Stimulated activated CD4-positive, alpha-beta T cell treated with anti-CD3 and anti-CD28 coated beads, Interleukin-4, amount 100 ng/mL, for 24 hours (primary cell): ENCODE results near the gene CRTC1.
"Not testable (repeated sequence)": the region's sequence is repeated elsewhere in the genome, so short reads cannot be mapped to it uniquely, and the experiment has no call there.

Experiments
- DNase-seq: peaks from one replicate; pipeline ENCODE4 v3.0.0-alpha.2; 2020

Gene CRTC1

GRCh38 chr19:18708452-18709231 lies 25.2 kb downstream of the CRTC1 start:
- no peak for DNase-seq

GRCh38 chr19:18709546-18709945 lies 26.1 kb downstream of the CRTC1 start:
- no peak for DNase-seq

- no peak for DNase-seq
Observed at GRCh38 chr19:18710186-18710585, 26.7 kb downstream of the CRTC1 start.

GRCh38 chr19:18710996-18711751 lies 27.7 kb downstream of the CRTC1 start:
- no peak for DNase-seq

- DNase-seq, result no peak
Observed at GRCh38 chr19:18711893-18712292, 28.4 kb downstream of the CRTC1 start.

GRCh38 chr19:18712981-18713380 lies 29.5 kb downstream of the CRTC1 start:
- no peak for DNase-seq

GRCh38 chr19:18713550-18714117 lies 30.2 kb downstream of the CRTC1 start:
- DNase-seq, result no peak

GRCh38 chr19:18715416-18715815 lies 31.9 kb downstream of the CRTC1 start:
- no peak for DNase-seq

GRCh38 chr19:18716857-18717256 lies 33.4 kb downstream of the CRTC1 start:
- no peak for DNase-seq

GRCh38 chr19:18717601-18718000 lies 34.1 kb downstream of the CRTC1 start:
- DNase-seq, result no peak

- DNase-seq, result no peak
Observed at GRCh38 chr19:18718015-18718526, 34.6 kb downstream of the CRTC1 start.

GRCh38 chr19:18718846-18719458 lies 35.5 kb downstream of the CRTC1 start:
- no peak for DNase-seq

GRCh38 chr19:18719541-18719940 lies 36.1 kb downstream of the CRTC1 start:
- DNase-seq, result no peak

GRCh38 chr19:18723871-18724377 lies 40.4 kb downstream of the CRTC1 start:
- no peak for DNase-seq

GRCh38 chr19:18725841-18726770 lies 42.6 kb downstream of the CRTC1 start:
- no peak for DNase-seq

- DNase-seq, result no peak
Observed at GRCh38 chr19:18726846-18727245, 43.4 kb downstream of the CRTC1 start.

GRCh38 chr19:18727602-18728001 lies 44.1 kb downstream of the CRTC1 start:
- not testable (repeated sequence) for DNase-seq

- DNase-seq, result no peak
Observed at GRCh38 chr19:18729933-18730530, 46.6 kb downstream of the CRTC1 start.

- no peak for DNase-seq
Observed at GRCh38 chr19:18730885-18731513, 47.5 kb downstream of the CRTC1 start.

GRCh38 chr19:18731562-18732008 lies 48.1 kb downstream of the CRTC1 start:
- DNase-seq, result no peak

- DNase-seq, result no peak
Observed at GRCh38 chr19:18733196-18733647, 49.7 kb downstream of the CRTC1 start.
